Stimulated activated CD8-positive, alpha-beta memory T cell treated with anti-CD3 and anti-CD28 coated beads, Interleukin-7, amount 100 ng/mL, for 48 hours (primary cell): ENCODE measurements around the gene CDHR5.

Experiments used
- DNase-seq, 2 donors: peaks; one replicate each; pipeline ENCODE4 v3.0.0-alpha.2; 2020; ENCODE audit warnings: low read depth in 1 of 2; ENCODE audit errors: extremely low read depth in 1 of 2

The CDHR5 gene

GRCh38 chr11:623349-623869 is 1.3 kb downstream of the CDHR5 start:
- no peak for DNase-seq

GRCh38 chr11:621838-622237 is 2.9 kb downstream of the CDHR5 start:
- no peak for DNase-seq

GRCh38 chr11:620935-621814 is 3.6 kb downstream of the CDHR5 start:
- no peak for DNase-seq

DNA sequence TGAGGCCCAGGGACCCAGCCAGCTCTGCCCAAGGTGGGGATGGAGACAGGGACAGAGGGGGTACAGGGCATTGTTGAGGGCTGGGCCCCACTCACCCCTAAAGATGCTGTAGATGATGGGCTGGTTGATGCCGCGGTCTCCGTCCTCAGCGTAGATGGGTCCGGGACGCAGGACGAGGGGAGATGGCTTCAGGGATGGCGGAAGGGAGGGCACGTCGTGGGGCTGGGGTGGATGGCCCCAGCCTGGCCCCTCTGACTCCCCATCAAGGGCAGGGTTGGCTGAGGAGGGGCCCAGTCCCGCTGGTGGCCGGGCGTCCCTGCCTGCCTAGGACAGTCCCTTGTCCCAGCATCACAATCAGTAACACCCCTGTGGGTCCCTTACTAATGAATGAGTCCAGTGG is 4.6 kb downstream of the CDHR5 start:
- DNase-seq: no peak

GRCh38 chr11:619628-620050 is 5.1 kb downstream of the CDHR5 start:
- no peak for DNase-seq

DNA sequence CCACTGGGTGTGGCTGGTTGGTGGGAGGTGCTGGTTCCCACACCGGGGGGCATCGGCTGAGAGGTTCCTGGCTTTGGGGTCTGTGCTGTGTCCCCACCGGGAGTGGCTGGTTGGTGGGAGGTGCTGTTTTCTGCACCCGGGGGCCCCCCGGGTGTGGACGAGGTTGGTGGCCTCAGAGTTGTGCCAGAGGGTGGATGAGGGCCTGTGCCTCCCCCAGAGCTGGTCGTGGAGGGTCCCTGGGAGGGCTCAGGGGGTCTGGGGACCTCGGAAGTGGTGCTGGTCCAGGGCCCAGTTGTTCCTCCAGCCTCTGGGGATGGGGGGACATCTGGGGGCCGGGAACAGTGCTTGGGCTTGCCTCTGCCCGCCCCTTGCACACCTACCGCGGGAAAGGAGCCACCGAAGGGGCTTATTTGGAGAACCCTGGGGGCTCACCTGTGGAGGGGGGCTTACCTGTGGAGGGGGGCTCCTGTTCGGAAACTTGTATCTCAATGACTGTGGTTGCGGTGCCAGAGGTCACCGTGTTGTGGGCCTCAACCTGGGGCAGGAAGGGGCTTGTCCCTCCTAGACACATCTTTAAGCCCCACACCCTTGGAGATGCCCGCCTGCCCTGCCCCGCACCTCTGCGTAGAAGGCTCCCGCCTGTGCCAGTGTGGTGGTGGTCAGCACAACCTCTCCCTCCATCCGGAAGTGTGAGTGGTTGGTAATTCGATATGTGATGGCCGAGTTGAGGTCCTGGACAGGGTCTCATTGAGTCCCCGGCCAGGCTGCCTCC is 5.7 kb downstream of the CDHR5 start:
- no peak for DNase-seq

DNA sequence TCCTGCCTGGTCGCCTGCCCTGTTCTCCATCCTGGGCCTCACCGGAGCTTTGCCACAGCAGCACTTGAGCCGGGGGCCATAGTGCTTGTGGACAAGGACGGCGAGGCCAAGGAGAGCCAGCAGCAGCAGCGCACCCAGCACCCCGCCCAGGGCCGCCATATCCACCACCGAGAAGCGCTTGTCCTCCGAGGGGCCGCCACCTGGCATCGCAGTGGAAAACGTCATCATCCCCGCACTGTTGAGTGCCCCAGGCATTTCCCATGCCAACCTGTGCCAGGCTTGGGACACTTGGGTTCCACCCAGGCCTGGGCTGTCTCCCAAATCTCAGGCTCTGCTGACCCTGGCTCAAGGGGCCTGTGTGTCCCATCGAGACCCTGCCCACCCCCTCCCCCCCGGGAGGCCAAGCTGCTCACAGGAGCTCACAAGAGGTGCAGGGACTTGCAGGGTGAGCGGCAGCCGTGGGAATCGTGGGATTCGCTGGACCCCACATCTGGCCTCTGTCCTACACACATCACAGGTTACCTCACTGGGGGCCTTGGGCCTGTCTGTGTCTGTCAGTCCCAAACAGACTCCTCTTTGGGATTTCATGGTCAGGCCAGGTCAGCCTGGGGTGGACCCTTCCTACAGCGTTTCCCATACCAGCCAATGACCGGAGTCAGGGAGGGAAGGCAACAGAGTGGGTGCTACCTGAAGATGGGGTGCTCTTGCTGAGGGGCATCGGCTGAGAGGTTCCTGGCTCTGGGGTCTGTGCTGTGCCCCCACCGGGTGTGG is 6.7 kb downstream of the CDHR5 start:
- DNase-seq: no peak

DNA sequence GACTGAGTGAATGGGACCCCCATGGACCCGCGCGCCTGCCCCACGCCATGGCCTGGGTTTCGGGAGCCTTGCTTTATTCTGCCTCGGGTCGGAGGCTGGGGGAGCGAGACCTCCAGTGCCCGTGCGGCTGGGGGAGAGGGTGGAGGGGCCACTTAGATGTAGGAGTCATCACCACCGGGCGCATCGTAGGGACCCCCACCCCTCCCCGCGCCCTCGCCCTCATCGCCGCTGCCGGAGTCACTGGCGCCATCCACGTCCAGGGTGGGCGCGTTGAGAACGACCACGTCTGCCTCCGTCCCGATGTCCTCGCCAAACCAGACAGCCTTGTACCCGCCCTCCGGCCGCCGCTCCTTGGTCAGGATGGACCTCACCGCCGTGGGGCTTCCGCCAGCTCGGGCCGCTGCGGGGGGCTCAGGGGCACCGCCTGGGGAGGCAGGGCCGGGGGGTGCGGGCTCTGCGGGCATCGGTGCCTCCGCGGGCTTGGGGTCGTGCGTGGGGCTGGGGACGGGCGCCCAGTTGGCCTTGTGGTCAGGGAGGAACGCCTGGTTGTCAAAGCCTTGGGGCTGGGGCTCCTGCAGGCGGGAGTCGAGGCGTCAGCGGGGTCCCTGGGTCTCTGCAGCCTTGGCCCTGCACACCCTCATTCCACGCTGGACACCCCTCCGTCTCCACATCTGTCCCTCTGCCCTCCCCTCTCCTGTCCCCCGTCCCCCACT is 7.4 kb downstream of the CDHR5 start:
- DNase-seq: no peak

GRCh38 chr11:616320-617198 is 8.2 kb downstream of the CDHR5 start:
- DNase-seq: no peak

DNA sequence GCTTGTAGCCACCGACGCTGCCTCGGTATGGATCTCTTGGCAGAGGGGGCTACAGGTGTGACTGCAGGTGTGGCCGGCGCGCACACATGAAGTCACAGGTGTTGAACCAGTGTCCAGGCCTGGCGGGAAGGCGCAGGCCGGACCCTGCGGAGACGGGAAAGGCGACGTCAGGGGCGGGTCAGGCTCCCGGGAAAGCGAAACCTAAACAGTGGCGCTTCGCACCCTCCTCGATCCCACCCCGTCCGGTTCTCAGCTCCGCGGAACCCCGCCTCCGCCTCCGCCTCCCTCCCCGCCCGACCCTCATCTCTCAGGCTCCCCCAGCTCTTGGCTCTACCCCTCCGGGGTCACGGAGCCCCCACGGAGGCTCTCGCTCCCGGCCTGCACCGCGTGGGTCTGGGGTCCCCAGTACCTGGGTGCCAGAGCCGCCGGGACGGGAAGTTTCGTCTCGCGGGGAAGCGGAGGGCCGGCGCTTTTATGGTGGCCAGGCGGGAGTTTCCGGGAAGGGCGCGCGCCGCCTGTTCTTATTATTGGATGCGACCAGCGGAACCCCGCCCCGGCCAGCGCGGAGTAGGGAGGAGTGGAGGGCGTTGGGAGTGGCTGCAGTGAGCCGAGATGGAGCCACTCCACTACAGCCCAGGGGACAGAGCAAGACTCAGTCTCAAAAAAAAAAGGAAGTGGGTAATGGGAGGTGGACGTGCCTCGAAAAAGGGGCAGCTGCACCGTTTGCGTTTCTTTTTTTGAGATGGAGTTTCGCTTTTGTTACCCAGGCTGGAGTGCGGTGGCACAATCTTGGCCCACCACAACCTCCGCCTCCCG is 9.0 kb downstream of the CDHR5 start, which contains the start of gene IRF7:
Gene IRF7, minus strand, starts transcription at position 447 of the 816 bp plus-strand sequence. CDS start 586 bp downstream, outside the sequence.
- peak; percentile 66 to 80 for DNase-seq

DNA sequence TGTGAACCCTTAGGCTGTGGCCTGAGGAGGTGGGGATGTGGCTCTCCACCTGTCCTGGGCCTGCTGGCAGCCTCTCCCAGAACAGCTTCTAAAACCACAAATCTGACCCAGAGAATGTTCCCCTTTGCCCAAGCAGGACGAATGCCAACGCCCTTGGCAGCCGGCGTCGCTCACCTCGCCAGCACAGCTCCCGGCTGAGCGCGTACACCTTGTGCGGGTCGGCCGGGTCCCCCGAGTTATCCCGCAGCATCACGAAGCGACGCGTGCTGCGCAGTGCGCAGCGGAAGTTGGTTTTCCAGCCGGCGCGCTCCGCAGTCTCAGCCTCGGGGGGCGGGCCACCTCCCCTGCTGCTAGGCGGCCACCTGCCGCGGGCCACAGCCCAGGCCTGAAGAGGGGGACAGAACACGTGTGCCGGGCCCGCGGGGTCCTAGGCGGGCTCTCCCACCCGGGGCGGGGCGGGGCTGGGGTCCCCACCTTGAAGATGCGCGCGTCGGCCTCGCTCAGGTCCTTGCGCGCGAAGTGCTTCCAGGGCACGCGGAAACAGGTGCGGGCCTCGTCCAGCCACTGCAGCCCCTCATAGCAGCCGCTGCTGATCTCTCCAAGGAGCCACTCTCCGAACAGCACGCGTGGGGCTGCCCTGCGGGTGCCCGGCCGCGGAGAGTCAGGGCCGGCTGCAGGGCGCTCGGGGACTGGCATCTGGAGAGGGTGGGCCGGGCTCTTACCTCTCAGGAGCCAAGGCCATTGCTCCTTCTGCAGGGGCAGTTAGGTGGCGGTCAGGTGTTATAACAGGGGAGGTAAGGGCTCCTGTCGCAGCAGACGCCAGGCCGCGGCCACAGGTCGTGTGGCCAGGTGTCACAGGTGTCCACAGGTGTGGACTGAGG is 9.9 kb downstream of the CDHR5 start:
- no peak for DNase-seq

GRCh38 chr11:614021-614622 is 10.6 kb downstream of the CDHR5 start:
- DNase-seq: no peak

DNA sequence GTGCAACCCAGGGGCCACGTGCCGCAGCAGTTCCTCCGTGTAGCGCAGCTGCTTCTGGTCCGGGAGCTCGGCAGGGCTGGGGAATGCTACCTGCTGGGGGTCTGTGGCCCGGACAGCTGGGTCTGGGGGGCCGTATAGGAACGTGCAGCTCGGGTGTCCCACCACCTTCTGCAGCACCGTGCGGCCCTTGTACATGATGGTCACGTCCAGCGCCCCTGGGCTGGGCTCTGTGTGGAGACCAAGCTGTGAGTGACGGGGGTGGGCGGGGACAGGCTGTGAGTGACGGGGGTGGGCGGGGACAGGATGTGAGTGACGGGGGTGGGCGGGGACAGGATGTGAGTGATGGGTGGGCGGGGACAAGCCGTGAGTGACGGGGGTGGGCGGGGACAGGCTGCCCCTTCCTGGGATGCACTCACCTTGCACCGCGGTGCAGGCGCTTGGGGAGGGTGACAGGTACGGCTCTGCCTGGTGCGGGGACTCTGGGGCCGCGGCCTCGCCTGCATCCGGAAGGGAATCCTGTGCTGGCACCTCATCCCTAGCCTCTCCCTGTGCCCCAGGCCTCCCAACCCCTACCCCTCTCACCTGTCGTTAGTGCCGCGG is 11.3 kb downstream of the CDHR5 start:
- peak; percentile 60 to 66 for DNase-seq

- no peak for DNase-seq
Observed at GRCh38 chr11:612961-613300, 11.8 kb downstream of the CDHR5 start.

DNA sequence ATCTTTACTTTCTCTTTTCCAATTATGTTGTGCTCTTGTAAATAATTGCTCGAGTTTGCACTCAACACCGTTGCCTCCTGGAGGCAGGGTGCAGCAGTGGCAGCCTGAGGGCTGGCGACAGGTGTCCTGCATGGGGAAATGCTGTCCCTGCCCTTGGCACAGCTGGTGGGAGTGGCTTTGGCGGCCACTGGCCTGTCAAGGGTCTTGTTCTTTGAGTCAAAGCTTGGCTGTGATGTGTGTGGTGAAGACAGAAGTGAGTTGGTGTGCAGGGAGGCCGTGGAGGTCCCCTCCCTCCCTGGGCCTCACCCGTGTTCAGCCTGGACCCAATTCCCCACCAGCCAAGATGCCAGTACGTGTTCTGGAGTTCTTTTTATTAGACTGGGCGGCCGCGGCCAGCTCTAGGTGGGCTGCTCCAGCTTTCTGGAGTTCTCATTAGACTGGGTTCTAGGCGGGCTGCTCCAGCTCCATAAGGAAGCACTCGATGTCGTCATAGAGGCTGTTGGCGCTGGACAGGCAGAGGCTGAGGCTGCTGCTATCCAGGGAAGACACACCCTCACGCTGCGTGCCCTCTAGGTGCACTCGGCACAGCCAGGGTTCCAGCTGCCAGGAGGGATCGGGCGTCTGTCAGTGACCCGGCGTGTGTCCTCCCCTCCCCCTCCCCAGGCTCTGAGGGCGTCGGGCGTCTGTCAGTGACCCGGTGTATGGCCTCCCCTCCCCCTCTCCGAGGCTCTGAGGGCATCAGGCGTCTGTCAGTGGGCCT is 12.4 kb downstream of the CDHR5 start:
- no peak for DNase-seq
